ENCODE data around the gene FGD5. TPM values are rescaled to one million over a fixed set of nuclear protein-coding genes. Genes with fewer than 3 reads are reported as not detected.

The FGD5 gene
- polyA plus RNA-seq, 1 of the 3 experiments (the other 2 are of a cell fraction), result not detected

DNA sequence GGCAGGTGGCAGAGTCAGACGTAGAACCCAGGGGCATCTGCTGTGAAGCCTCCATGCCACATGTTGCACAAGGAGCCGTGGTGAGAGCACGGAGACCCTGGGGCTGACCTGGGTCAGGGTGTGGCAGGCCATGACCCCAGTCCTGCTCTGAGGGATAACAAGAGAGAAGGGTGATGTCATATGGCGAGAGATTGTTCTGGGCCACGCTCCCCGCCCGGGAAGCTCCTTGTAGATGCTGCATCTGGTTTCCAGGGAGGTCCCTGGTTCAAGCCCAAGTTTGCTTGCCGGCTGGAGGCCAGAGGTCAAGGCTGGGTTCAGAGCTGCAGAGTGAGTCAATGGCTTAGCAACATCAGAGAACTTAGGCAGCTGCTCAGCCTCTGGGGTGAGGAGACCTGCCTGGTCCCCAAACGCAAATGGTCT lies 17.3 kb downstream of the FGD5 start:
- Histone ChIP-seq H3K27ac (ENCODE audit: low read depth in 2 of 2, low read length in 1 of 2) (no peak overlapping the region), H3K9me2 (no peaks in the 10 kb centered on the region), H3K79me2 (ENCODE audit: insufficient read depth) (no peaks in the 10 kb centered on the region), H3K4me2 (no peak overlapping the region), H3F3A (replicated peaks; ENCODE audit: insufficient read depth) (no peaks in the 10 kb centered on the region), H3K36me3 (replicated peaks in 1 of 2; ENCODE audit: control insufficient read depth in 1 of 2, insufficient read depth in 2 of 2, low read length in 1 of 2) (no peaks in the 10 kb centered on the region), H3K9ac (no peak overlapping the region), H3K4me1 (ENCODE audit: control insufficient read depth in 1 of 2, insufficient read depth in 2 of 2, low read depth in 1 of 2, low read length in 1 of 2) (peaks cover 0 to 28% of the 10 kb centered on the region in 2 experiments; a peak in 1 of 4 replicates), H4K20me1 (ENCODE audit: insufficient read depth) (no peaks in the 10 kb centered on the region), H2AFZ (ENCODE audit: low read depth) (no peak overlapping the region), H3K27me3 (ENCODE audit: insufficient read depth) (peaks cover 17% of the 10 kb centered on the region), H3K4me3 (ENCODE audit: low read depth in 2 of 2, low read length in 1 of 2) (no peak overlapping the region), H3K9me3 (no peaks in the 10 kb centered on the region)
- CTCF ChIA-PET, result interaction anchor here (1.5 kb wide), 1 partner anchor 26 kb away, joined by 3 read pairs; no protein-coding TSS in a partner anchor
- TF ChIP-seq SIN3A (IDR thresholded peaks at IDR 0.05; ENCODE audit: borderline replicate concordance, low read depth, low read length) (no peak), RCOR1 (IDR thresholded peaks at IDR 0.05; ENCODE audit: low read length) (no peak)
- TF ChIP-seq, protein P1, sequence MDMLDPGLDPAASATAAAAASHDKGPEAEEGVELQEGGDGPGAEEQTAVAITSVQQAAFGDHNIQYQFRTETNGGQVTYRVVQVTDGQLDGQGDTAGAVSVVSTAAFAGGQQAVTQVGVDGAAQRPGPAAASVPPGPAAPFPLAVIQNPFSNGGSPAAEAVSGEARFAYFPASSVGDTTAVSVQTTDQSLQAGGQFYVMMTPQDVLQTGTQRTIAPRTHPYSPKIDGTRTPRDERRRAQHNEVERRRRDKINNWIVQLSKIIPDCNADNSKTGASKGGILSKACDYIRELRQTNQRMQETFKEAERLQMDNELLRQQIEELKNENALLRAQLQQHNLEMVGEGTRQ (IDR thresholded peaks at IDR 0.05; ENCODE audit: borderline replicate concordance, low read depth, low read length), result no peak
- POLR2A ChIA-PET, result no interaction called here
- 42% methylated on average over 4 of the region's 9 CpGs for WGBS (ENCODE audit: low lambda C conversion rate)
- DNase-seq, result no peak

DNA sequence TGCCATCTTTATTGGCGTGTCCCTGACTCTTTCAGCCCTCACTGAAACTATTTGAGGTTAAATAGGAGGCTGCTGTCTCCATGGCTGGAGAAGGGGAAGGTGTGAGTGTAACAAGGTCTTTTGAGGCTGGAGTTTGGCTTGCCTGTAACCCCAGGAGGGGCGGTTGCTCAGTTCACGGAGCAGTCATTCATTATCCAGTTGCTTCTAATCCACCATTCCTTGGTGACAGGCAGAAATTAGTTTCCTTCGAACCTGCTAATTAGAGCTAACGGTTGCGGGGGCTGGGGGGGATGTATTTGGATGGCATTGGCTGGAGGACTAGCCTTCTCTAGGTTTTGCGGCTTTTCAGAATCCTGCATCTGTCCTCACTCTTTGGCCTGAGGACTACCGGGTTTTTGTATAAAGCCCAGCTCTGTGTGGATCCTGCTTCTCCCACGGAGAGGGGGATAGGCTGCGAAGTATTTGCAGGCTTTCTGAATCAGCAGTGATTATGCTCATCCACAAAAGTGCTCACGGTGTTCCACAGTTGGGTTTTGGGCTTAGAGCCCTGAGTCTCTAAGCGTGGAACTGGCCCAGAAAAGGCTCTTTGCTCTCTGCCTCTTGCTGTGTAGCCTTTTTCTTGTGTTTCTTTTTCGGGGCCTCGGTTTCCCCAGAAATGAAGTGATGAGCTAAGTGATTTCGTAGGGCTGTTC lies 18.6 kb downstream of the FGD5 start:
- 45% methylated on average over 14 of the region's 15 CpGs for WGBS (ENCODE audit: low lambda C conversion rate)
- CTCF ChIA-PET, result interaction anchor here (0.7 to 2.7 kb wide), 4 partner anchors 32 to 84 kb away, joined by 3 to 12 read pairs (median 4); no protein-coding TSS in a partner anchor
- Histone ChIP-seq H2AFZ (ENCODE audit: low read depth) (no peak overlapping the region), H3K9me3 (no peaks in the 10 kb centered on the region), H3K9ac (no peak overlapping the region), H3K9me2 (no peaks in the 10 kb centered on the region), H3K4me2 (no peak overlapping the region), H3F3A (replicated peaks; ENCODE audit: insufficient read depth) (no peaks in the 10 kb centered on the region), H3K4me3 (ENCODE audit: low read depth in 2 of 2, low read length in 1 of 2) (no peak overlapping the region), H3K79me2 (ENCODE audit: insufficient read depth) (no peaks in the 10 kb centered on the region), H3K27ac (ENCODE audit: low read depth in 2 of 2, low read length in 1 of 2) (no peak overlapping the region; a peak in 1 of 4 replicates), H3K4me1 (ENCODE audit: control insufficient read depth in 1 of 2, insufficient read depth in 2 of 2, low read depth in 1 of 2, low read length in 1 of 2) (peaks cover 0 to 29% of the 10 kb centered on the region in 2 experiments; a peak in 1 of 4 replicates), H3K36me3 (replicated peaks in 1 of 2; ENCODE audit: control insufficient read depth in 1 of 2, insufficient read depth in 2 of 2, low read length in 1 of 2) (no peaks in the 10 kb centered on the region), H3K27me3 (ENCODE audit: insufficient read depth) (peaks cover 17% of the 10 kb centered on the region), H4K20me1 (ENCODE audit: insufficient read depth) (no peaks in the 10 kb centered on the region)
- DNase-seq, result no peak
- POLR2A ChIA-PET, result no interaction called here
- TF ChIP-seq, protein P2, sequence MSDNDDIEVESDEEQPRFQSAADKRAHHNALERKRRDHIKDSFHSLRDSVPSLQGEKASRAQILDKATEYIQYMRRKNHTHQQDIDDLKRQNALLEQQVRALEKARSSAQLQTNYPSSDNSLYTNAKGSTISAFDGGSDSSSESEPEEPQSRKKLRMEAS (IDR thresholded peaks at IDR 0.05; ENCODE audit: low read depth), result no peak
- TF ChIP-seq, protein P3, sequence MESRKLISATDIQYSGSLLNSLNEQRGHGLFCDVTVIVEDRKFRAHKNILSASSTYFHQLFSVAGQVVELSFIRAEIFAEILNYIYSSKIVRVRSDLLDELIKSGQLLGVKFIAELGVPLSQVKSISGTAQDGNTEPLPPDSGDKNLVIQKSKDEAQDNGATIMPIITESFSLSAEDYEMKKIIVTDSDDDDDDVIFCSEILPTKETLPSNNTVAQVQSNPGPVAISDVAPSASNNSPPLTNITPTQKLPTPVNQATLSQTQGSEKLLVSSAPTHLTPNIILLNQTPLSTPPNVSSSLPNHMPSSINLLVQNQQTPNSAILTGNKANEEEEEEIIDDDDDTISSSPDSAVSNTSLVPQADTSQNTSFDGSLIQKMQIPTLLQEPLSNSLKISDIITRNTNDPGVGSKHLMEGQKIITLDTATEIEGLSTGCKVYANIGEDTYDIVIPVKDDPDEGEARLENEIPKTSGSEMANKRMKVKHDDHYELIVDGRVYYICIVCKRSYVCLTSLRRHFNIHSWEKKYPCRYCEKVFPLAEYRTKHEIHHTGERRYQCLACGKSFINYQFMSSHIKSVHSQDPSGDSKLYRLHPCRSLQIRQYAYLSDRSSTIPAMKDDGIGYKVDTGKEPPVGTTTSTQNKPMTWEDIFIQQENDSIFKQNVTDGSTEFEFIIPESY (IDR thresholded peaks at IDR 0.05; ENCODE audit: borderline replicate concordance, low read depth), result no peak
- TF ChIP-seq GATA2 (CRISPR knock-in tag; IDR thresholded peaks at IDR 0.05) (no peak), TEAD4 (IDR thresholded peaks at IDR 0.05; ENCODE audit: borderline replicate concordance, insufficient read depth) (no peak), RXRA (IDR thresholded peaks at IDR 0.05; ENCODE audit: borderline replicate concordance, low read depth) (no peak), JUND (IDR thresholded peaks at IDR 0.05) (no peak), FOXJ3 (CRISPR knock-in tag; IDR thresholded peaks at IDR 0.05) (no peak), FOSL2 (IDR thresholded peaks at IDR 0.05; ENCODE audit: borderline replicate concordance, low read depth) (no peak), GABPA (IDR thresholded peaks at IDR 0.05; ENCODE audit: low read depth) (no peak), SIN3A (IDR thresholded peaks at IDR 0.05; ENCODE audit: borderline replicate concordance, low read depth, low read length) (no peak), NRF1 (IDR thresholded peaks at IDR 0.05; ENCODE audit: low read depth, low read length) (no peak), POLR2AphosphoS5 (IDR thresholded peaks at IDR 0.05; ENCODE audit: low read depth, low read length) (no peak), SMC3 (IDR thresholded peaks at IDR 0.05; ENCODE audit: low read depth, low read length) (no peak), FOXM1 (IDR thresholded peaks at IDR 0.05; ENCODE audit: low read depth) (no peak), MEF2A (IDR thresholded peaks at IDR 0.05; ENCODE audit: borderline replicate concordance, low read depth) (no peak)
- TF ChIP-seq, protein P4, sequence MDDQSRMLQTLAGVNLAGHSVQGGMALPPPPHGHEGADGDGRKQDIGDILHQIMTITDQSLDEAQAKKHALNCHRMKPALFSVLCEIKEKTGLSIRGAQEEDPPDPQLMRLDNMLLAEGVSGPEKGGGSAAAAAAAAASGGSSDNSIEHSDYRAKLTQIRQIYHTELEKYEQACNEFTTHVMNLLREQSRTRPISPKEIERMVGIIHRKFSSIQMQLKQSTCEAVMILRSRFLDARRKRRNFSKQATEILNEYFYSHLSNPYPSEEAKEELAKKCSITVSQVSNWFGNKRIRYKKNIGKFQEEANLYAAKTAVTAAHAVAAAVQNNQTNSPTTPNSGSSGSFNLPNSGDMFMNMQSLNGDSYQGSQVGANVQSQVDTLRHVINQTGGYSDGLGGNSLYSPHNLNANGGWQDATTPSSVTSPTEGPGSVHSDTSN (IDR thresholded peaks at IDR 0.05), result no peak
- TF ChIP-seq, protein P5, sequence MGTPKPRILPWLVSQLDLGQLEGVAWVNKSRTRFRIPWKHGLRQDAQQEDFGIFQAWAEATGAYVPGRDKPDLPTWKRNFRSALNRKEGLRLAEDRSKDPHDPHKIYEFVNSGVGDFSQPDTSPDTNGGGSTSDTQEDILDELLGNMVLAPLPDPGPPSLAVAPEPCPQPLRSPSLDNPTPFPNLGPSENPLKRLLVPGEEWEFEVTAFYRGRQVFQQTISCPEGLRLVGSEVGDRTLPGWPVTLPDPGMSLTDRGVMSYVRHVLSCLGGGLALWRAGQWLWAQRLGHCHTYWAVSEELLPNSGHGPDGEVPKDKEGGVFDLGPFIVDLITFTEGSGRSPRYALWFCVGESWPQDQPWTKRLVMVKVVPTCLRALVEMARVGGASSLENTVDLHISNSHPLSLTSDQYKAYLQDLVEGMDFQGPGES (IDR thresholded peaks at IDR 0.05; ENCODE audit: low read depth, low read length), result no peak
- TF ChIP-seq, protein P6, sequence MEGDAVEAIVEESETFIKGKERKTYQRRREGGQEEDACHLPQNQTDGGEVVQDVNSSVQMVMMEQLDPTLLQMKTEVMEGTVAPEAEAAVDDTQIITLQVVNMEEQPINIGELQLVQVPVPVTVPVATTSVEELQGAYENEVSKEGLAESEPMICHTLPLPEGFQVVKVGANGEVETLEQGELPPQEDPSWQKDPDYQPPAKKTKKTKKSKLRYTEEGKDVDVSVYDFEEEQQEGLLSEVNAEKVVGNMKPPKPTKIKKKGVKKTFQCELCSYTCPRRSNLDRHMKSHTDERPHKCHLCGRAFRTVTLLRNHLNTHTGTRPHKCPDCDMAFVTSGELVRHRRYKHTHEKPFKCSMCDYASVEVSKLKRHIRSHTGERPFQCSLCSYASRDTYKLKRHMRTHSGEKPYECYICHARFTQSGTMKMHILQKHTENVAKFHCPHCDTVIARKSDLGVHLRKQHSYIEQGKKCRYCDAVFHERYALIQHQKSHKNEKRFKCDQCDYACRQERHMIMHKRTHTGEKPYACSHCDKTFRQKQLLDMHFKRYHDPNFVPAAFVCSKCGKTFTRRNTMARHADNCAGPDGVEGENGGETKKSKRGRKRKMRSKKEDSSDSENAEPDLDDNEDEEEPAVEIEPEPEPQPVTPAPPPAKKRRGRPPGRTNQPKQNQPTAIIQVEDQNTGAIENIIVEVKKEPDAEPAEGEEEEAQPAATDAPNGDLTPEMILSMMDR (IDR thresholded peaks at IDR 0.05), result no peak

Measured in SK-N-SH (cell line).